ENCODE results near the gene NECTIN1. TPM values are rescaled to one million over a fixed set of nuclear protein-coding genes. Genes with fewer than 3 reads are reported as not detected.

Gene NECTIN1
- total RNA-seq, 1 donor from 2014 or later: 232 TPM

DNA sequence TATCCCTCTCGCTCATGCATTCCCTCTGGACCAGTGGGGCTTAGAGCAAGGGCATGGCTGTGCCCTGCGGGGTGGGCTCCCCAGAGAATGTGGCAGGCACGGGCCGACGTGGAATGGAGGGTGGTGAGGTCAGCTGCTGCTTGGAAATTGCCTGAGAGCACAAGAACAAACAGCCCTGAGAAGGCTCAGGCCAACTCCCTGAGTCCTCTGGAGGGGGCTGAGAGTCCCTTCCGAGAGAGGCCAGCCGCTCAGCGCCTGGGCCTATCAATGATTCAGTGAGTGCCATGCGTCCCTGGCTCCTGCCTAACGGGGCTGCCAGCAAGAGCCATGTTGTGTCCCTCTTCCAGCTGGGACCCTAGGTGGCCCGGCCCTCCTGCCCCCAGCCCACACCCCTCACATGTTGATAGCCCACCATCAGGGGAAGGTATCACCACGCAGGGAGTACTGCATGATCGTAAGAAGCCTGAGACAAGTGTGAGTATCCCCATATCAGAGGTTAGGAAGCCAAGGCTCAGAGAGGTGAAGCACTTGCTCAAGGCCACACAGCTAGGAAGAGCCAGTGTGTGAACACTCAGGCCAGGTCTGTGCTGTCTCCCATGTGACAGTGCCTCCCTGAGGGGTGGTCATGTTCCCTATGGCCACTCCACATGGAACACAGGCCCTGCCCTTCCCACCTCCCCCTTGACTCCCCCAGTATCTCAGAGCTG is 55.8 kb downstream of the NECTIN1 start:
- no peak for DNase-seq (ENCODE audit: low spot score)

DNA sequence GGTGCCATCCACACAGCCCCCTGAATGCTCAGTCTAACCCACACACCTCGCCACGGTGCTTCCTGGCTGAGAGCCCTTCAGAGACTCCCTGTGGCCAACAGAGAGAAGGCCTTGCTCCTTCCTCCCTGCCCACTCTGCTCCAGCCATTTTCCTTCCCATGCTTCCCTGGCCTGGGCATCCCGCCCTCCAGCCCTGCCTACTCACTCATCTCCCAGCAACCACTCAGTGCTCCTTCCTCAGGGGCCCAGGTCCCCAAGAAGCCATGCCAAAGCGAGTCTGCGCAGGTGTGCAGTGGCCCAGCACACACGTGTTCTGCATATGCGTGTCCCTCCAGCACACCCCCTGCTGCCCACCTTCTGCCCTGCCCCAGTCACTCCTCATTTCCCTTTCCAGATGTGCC is 56.4 kb downstream of the NECTIN1 start:
- no peak for DNase-seq (ENCODE audit: low spot score)

DNA sequence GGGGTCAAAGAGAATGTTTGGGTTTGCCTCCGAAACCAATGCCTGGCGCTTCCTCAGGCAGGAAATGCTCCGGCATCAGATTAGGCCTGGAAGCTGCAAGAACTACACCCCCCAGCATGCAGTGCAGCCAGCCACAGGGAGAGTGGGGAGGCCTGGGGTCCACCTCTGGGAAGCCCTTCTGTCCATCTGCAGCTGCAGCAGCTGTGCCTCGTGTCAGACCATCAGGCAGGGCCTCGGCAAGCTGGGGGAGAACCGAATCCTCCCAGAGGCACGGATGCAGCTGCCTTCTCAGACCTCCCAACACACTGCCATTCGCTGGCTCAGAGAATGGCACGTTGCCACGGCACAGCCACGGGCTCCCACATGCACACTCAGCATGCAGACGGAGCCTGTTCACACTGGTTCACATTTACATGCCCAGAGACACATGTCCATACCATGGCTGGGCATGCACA is 57.4 kb downstream of the NECTIN1 start:
- no peak for DNase-seq (ENCODE audit: low spot score)

DNA sequence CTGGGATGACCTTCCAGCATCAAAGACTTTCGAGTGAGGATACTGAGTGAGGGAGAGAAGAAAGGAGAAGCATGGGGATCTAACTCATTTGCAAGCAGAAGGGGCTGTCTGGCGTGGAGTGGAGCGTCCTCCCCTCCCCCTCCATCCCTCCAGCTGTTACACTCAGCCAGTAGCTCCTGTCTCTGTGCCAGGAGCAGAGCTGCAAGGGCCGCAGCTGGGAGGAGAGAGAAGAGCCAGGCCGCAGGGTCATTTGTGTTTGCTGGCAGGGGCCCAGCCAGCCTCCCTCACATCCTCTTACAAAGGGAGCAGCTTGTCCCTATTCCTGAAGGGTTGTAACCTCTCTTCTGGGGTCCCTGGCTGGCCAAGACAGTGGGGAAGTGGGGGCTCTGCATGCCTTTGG is 57.9 kb downstream of the NECTIN1 start:
- DNase-seq (ENCODE audit: low spot score): peak; percentile 71

DNA sequence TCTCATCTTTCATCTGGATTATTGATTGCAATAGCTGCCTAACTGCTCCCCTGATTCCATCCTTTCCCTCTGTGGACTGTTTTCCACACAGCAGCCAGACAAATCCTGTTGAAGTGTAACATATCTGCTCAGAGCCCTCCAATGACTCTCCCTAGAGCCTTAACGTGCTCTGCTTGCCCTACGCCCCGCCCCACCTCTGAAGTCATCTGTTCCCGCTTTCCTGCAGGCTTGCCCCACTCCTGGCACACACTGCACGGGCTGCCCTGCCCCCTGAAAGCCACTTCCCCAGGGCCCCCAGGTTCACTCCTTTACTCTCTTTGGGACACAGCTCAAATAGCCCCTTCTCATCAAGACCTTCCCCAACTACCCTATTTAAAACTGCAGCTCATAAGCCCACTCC is 59.5 kb downstream of the NECTIN1 start:
- DNase-seq (ENCODE audit: low spot score): no peak

DNA sequence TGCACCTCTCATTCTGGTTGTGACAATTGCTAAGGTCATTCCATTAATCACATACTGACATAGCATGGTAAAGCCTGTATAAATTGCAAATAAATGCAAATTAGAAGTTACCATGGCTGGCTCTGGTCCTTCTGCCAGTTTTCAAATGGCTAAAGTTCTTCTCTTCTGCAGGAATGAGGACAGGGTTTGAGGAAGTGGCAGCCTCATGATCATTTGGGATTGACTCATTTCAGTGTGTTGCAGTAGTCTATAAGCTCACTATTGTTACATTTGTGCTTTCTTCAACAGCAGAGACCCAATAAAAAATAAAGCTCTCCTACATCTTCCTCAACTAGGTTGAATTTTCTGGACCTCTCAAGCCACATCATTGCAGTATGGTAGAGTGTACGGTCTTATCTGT is 60.3 kb downstream of the NECTIN1 start:
- no peak for DNase-seq (ENCODE audit: low spot score)

DNA sequence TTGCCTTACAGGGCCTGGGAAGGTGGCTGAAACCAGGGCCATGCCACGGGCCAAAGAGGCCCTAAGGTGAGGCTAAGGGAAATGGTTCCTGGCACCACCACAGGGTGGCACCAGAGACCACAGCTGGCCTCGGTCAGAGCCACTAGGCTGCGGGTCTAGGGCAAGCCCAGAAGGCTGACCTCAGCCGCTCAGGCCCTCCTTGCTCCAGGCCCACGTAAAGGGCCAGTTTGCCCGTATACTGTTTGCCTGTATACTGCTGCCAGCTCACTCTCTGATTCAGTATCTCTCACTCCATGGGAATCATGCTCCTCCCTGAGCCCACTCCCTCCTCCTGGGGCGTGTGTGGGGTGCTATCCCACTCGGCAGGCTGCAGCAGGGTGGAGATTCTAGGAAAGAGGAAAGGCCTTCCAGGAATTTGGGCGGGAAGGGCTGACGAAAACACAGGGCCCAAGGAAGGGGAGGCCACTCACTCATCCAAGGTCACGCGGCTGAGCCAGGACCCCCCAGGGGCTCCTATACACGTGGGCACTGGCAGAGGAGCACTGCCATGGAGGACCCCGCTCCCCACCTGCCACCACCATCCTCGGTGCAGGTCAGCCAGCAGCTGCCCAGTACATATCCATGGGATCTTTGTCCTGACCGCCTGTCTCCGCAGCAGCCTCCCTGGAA is 62.4 kb downstream of the NECTIN1 start:
- DNase-seq (ENCODE audit: low spot score): peak; percentile 71

DNA sequence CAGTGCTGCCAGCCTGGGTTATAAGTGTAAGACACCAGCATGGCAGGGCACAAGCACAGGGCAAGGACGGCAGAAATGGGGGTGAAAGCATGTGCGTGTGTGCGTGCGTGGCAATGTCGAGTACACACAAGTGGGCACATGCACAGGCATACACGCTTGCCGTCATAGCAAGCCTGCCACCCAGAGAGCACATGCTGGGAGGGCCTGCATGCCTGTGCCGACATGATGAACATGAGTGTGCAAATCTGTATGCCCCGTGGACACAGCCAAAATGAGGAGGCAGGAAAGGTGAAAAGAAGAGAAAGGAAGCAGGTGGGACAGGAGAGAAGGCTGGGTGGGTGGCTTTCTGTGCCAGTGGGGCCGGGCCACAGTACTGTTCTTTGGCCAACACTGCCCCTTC is 62.9 kb downstream of the NECTIN1 start:
- DNase-seq (ENCODE audit: low spot score): no peak

DNA sequence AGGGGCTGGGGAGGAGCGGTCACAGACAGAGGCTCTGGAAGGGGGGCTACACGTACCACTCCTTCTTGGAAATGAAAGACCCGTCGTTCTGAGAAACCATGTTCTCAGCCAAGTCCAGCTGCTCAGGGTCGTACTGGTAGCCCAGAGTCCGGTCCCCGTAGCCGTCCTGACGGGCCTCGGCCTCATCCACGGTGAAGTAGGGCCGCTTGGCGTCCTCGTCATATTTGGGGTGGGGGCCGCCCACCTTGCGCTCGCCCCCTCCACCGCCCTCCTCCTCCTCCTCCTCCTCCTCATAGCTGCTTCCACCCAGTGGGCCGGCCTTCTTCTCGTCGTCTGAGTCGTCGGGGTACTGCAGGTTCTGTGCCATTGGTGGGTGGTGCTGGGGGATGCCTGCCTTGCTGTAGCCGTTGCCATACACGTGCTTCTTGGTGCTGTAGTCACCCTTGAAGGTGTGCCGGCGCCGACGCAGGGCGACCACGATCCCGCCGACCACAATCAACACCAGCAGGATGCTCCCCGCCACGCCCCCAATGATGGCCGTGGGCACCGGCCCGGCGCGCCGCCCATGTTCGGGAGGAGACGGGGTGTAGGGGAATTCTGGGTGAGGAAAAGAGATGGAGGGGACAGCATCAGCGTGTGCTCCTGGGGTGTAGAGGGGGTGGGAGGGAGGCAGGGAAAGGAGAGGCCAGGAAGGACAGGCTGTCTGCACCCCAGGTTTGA is 64.1 kb downstream of the NECTIN1 start:
- no peak for DNase-seq (ENCODE audit: low spot score)

DNA sequence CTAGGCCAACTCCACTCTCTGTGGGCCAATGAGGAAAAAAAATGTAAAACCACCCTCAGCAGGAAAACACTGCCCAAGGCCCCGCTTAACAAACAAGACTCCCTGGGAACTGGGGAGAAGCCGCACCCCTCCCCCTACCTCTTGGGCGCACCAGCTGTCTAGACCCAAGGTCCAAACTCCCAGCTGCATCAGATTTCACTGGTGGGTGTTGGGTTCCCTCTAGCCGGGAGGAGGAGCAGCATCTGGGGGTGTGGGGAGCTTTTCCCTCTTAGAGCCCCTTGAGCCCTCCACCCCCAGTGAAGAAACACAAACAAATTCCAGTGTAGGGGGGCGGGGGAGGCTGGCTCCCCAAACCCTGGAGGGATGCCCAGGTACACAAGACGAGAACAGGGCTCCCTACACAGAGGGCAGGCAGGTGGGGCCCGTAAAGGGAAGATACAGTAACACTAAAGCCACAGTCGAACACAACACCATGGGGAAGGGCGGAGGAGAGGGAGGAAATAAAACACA is 64.9 kb downstream of the NECTIN1 start:
- DNase-seq (ENCODE audit: low spot score): no peak

DNA sequence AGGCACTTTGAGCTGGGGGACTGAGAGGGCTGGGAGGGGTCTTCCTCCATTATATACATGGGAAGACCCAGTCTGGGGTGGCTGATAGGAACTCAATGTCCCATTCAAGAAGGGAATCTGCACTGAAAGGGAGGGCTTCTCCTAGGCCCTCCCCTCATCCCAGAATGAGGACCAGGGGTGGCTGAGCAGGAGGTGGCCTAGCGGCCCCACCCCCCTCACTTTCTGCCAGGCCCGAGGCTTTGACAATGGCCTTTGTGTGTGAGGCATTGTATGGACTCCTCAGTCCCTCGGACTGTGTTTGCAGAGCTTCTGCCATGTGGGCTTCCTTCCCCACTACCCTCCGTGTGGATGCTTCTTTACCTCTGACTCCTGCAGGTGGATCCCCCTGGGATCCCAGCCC is 65.7 kb downstream of the NECTIN1 start:
- no peak for DNase-seq (ENCODE audit: low spot score)

DNA sequence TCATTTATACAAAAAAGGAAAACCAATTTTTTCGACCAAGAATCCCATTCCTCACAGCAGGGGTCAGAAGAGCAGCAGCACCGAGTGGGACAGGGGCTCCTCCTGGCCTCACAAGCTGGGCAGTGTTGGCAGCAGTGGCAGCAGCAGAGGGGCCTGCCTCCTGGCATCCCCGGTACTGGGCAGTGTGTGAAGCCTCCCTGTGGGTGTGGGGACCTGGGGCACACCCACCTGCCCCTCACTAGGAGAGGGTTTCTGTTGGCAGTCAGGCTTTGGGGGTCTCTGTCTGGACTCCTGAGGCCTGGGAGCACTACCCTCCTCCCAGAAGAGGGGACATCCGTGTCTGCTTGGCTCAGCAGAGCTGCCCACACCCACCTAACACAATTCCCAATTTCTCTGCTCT is 67.8 kb downstream of the NECTIN1 start:
- DNase-seq (ENCODE audit: low spot score): no peak

DNA sequence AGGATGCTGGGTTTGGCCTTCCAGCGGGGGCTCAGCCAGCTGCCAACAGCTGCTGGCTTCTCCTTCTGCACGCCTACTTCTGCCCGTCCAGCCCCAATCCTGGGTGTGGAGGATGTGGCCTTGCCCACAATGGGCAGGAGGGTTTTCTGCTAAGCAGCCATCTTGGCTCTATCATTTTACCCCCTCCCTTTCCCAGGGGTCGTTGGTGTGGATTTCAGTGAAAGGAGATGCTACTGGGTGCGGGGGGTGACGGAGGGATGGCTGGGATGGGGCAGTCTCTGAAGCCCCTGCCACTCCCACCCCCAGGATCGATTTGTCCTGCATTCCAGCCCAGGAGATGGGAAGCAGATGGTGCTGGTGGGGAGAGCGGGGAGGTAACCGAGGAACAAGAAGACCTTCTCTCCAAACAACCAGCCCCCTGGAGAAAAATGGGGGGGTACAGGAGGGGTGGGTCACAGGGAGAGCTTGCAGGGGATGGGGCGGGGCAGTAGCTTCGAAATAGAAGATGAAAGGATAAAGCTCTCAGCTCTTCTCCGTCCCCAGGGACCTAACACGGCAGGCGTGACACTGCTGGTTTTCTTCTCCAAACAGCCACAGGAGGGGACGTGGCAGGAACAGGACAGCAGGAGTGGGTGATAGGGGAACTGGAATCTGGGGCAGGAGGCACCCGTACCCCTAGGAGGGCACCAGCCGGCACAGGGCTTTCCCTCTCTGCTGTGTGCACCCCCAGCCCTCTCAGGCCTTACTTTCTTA is 68.9 kb downstream of the NECTIN1 start:
- no peak for DNase-seq (ENCODE audit: low spot score)

DNA sequence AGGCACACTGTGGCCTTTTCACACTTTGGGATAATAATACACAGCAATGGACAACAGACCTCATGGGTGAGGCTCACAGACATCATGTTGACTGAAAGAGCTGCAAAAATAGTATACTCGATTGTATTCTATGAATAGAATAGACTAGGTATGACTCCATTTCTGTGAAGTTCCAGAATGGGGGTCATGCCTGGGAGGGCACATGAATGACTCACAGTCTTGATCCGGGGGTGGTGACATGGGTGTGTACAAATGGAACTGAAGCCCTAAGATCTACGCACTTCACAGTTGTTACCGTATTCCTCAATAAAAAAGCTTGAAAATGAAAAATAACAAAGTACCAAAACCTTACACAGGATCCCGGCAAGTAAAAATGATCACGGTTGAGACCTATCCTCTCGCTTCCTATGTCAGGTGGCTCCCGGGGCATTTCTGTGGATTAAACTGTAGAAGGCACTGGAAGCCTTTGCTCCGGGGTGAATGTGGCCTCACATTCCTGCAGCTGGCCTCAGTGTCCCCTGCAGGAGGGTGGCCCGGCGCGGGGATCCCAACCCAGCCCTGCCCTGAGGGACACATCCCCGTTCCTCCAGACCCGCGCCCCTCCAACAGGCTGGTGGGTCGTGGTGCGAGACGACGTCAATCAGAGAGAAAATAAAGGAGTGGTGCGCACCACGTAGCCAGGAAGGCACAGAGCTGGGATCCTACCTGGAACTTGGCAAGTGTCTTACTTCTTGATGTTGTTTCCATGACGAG is 75.9 kb downstream of the NECTIN1 start:
- no peak for DNase-seq (ENCODE audit: low spot score)

DNA sequence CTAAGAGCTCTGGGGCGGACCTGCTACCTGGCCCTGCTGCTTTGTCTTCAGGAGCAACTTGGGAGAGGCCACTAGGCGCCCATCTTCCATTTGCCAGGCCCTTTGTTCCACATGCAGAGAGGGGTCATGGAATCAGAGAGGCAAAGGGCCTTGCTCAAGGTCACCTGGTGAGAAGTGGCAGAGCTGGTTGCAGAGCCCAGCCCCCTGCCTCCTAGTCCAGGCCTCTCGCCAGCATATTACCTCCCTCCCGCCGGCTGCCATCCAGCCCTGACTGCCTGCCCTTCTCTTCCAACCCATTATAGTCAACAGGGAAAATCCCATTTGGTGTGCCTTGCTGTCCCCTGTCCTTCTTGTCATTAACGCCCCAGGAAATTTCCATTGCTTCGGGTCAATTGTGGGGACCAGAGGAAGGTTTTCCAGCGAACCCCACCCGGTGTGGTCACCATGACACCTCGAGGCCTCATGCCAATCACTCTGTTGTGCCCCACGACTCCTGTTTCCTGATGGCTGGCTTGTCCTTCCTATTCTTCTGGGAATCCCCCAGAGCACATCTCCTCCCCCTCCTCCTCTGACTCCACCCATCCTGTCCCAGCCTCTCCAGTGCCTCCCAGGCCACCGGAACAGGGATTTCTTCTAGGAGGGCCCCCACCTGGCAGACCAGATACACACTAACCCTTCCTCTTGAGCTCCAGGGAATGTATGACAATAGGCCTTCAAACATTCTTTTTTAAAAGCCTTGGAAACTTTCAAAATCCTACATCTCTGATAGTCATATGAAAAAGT is 77.0 kb downstream of the NECTIN1 start:
- DNase-seq (ENCODE audit: low spot score): no peak

DNA sequence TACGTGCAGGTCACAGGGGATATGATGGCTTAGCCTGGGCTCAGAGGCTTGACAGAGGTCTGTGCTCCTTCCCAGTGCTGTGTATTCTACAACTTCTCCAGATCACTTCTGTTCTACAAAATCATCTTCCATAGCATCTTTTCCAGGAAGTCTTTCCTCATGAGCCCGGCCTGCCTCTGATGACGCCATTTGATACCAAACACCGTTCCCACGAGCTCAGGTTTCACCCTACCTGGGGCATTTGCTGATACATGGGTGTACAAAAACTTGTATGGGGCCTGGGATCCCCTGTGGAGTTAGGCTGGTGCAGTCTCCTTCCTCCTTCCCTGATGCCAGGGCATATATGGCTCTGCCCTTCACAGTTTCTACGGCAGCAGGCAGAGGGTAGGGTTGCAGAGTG is 78.7 kb downstream of the NECTIN1 start:
- no peak for DNase-seq (ENCODE audit: low spot score)

DNA sequence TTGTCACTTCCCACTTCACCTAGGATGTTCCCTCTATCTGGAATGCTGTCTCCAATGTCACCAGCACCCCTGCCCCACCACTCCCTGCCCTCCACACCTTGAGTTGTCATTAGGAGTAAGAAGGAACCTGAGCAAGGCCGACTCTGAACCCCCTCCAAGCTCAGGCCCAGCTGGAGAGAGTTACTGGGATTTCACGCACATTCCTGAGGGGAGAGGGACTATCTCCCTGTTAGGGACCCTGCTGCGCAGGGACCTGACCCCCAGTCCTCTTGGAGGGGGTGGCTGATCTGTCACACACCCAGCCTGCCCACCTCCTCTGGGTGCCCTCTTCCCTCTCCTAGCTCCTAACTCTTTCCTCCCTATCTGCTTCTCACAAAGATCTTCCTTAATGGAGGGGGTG is 81.7 kb downstream of the NECTIN1 start:
- no peak for DNase-seq (ENCODE audit: low spot score)

DNA sequence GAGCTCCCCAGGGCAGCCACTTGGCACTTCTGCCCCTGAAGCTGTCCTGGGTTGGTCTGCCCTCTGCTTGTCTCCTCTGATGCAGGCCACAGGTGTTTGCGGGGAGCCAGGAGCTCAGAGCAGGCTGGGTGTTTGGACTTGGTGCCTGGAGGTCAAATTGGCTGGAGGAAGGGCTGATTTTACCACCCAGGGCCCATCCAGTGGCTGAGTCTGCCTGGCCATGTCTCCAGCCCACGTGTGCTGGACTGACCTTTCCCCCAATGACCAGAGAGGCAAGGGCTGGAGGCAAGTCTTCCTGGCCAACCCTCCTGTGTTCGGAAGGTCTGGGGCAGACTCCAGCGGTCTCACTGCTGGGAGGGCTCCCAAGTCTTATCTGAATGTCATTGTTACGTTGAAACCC is 84.0 kb downstream of the NECTIN1 start:
- no peak for DNase-seq (ENCODE audit: low spot score)

DNA sequence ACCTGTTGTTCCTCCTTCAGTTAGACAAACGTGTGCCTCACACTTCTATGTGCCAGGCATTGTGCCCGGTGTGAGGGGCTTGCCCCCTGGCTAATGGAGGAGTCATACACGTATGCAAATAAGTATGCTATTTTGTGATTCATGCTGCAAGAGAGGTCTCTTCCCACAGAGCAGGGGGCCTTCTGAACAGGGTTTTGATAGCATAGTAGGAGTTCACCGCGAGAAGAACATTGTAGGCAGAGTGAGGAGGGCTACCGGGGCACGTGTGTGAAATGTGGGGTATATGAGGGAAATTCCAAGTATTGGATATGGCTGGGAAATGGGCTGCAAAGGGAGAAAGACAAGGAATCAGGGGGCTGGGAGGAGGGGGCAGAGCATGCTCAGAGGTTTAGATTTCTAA is 84.5 kb downstream of the NECTIN1 start:
- no peak for DNase-seq (ENCODE audit: low spot score)

DNA sequence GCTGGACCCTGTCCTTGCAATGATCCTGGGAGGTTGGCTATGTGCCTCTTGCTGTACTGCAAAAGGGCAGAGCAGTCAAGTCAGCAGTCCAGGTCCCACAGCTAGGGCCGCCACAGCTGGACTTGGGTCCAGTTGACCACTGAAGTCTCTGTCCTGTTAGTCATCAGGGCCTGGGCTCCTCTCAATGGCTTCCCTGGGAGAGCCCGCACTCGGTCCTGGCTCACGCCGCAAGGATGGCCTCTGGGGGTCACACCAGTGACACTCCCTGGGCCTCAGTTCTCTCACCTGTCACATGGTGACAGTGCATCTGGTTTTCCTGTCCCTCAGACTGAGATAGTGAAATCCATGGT is 85.1 kb downstream of the NECTIN1 start:
- no peak for DNase-seq (ENCODE audit: low spot score)
